Bronchial epithelial cell (primary cell): ENCODE data around the gene EDEM2. TPM values are rescaled to one million over a fixed set of nuclear protein-coding genes. Genes with fewer than 3 reads are reported as not detected.

ENCODE experiments used
- DNase-seq: peaks from one replicate; pipeline ENCODE4 v3.0.0-alpha.2; 2010; ENCODE audit warnings: low read depth
- FAIRE-seq: peaks from 2 replicates; lab custom pipeline; 2011; peaks lifted over from hg19 to GRCh38; lab: Jason Lieb, UNC
- H3K27me3 ChIP-seq: 2 replicates; pipeline ENCODE4 v1.5.1; 2011; ENCODE audit warnings: low read length; ENCODE audit not compliant: control insufficient read depth, insufficient read depth
- H3K36me3 ChIP-seq: 2 replicates; pipeline ENCODE4 v1.5.1; 2011; ENCODE audit warnings: low read length; ENCODE audit not compliant: control insufficient read depth, insufficient read depth
- H3K4me3 ChIP-seq: 2 replicates; pipeline ENCODE4 v1.5.1; 2011; ENCODE audit warnings: mild to moderate bottlenecking, low read depth, low read length, control low read depth
- total RNA-seq: library from RNA; depleted of rRNA; stranded (reverse); fragments of >200 nt; gene quantifications from 2 replicates; pipeline ENCODE4 v1.2.1, GENCODE V29; 2014
- TF ChIP-seq, protein P1 (sequence below): IDR thresholded peaks from 2 replicates; pipeline ENCODE4 v1.5.1; 2011; ENCODE audit warnings: mild to moderate bottlenecking, moderate library complexity, low read length, control low read depth, inconsistent platforms; ENCODE audit not compliant: insufficient read depth, severe bottlenecking

Gene EDEM2
- total RNA-seq, 1 donor from 2014 or later, result 36.3 TPM

- FAIRE-seq, result no peak
- no peaks in the 10 kb centered on the region for H3K27me3 ChIP-seq
- H3K4me3 ChIP-seq, result no peak overlapping the region
- peak; percentile 7 for DNase-seq
- H3K36me3 ChIP-seq, result no peaks in the 10 kb centered on the region
- TF ChIP-seq, protein P1, sequence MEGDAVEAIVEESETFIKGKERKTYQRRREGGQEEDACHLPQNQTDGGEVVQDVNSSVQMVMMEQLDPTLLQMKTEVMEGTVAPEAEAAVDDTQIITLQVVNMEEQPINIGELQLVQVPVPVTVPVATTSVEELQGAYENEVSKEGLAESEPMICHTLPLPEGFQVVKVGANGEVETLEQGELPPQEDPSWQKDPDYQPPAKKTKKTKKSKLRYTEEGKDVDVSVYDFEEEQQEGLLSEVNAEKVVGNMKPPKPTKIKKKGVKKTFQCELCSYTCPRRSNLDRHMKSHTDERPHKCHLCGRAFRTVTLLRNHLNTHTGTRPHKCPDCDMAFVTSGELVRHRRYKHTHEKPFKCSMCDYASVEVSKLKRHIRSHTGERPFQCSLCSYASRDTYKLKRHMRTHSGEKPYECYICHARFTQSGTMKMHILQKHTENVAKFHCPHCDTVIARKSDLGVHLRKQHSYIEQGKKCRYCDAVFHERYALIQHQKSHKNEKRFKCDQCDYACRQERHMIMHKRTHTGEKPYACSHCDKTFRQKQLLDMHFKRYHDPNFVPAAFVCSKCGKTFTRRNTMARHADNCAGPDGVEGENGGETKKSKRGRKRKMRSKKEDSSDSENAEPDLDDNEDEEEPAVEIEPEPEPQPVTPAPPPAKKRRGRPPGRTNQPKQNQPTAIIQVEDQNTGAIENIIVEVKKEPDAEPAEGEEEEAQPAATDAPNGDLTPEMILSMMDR, result no peak
These were observed 80.9 kb downstream of the EDEM2 start for GRCh38 chr20:35066194-35066593.

Other genes starting within 250 kb of the EDEM2 start
- gene GSS, start 191.5 kb downstream of the EDEM2 start, total RNA-seq, result 105 and 192 TPM in 2 replicates
- under 0.01 TPM in 2 replicates for gene MYH7B, start 191.5 kb downstream of the EDEM2 start, total RNA-seq
- gene TRPC4AP, start 54.5 kb downstream of the EDEM2 start, total RNA-seq, result 30.3 and 33.5 TPM in 2 replicates
- gene PROCR, start 24.7 kb upstream of the EDEM2 start, total RNA-seq, result 61.3 and 127 TPM in 2 replicates
- under 0.01 TPM in 1 of 2 replicates, not detected in the other for gene MMP24, start 79.4 kb upstream of the EDEM2 start, total RNA-seq
- gene MMP24OS, start 130.8 kb upstream of the EDEM2 start, total RNA-seq, result 5.0 and 6.9 TPM in 2 replicates
- gene EIF6, start 137.4 kb upstream of the EDEM2 start, total RNA-seq, result 226 and 370 TPM in 2 replicates
- 0.26 and 0.64 TPM in 2 replicates for gene FAM83C, start 145.1 kb upstream of the EDEM2 start, total RNA-seq